Transverse colon (tissue), 4 donors: ENCODE data around the gene MYRIP.

Experiments
- POLR2A ChIP-seq: fragments of 450-650 bp; IDR thresholded peaks from one replicate; pipeline ENCODE4 v1.6.1; 2016; ENCODE audit warnings: antibody characterized with exemption, mild to moderate bottlenecking, moderate library complexity
- POLR2AphosphoS5 ChIP-seq, 3 donors: sonication (generic); formaldehyde crosslinking; IDR thresholded peaks; one replicate each; pipeline ENCODE4 v1.6.1; 2016; ENCODE audit warnings: antibody characterized with exemption in 3 of 3
- TF ChIP-seq, protein P1 (sequence below), 5 experiments: fragments of 200-600 bp in 3 of 5; fragments of 450-650 bp in 2 of 5; sonication (generic) in 3 of 5; IDR thresholded peaks; 1 replicate in 2 of 5; 2 replicates in 3 of 5; pipeline ENCODE4 v1.5.1; 2016 to 2017; ENCODE audit warnings: antibody characterized with exemption in 5 of 5, inconsistent platforms in 3 of 5, mild to moderate bottlenecking in 2 of 5, moderate library complexity in 1 of 5

GRCh38 chr3:39970982-39971381, 161.6 kb downstream of the MYRIP start:
- TF ChIP-seq, protein P1, sequence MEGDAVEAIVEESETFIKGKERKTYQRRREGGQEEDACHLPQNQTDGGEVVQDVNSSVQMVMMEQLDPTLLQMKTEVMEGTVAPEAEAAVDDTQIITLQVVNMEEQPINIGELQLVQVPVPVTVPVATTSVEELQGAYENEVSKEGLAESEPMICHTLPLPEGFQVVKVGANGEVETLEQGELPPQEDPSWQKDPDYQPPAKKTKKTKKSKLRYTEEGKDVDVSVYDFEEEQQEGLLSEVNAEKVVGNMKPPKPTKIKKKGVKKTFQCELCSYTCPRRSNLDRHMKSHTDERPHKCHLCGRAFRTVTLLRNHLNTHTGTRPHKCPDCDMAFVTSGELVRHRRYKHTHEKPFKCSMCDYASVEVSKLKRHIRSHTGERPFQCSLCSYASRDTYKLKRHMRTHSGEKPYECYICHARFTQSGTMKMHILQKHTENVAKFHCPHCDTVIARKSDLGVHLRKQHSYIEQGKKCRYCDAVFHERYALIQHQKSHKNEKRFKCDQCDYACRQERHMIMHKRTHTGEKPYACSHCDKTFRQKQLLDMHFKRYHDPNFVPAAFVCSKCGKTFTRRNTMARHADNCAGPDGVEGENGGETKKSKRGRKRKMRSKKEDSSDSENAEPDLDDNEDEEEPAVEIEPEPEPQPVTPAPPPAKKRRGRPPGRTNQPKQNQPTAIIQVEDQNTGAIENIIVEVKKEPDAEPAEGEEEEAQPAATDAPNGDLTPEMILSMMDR (IDR thresholded peaks at IDR 0.05) = no peak
- TF ChIP-seq POLR2AphosphoS5 (IDR thresholded peaks at IDR 0.05) (no peak), POLR2A (no peak)
